HG02981 (cell line): ENCODE results near the gene EXOC7.

Source experiments
- ATAC-seq: cut with Tn5 transposase; IDR thresholded peaks from one replicate; pipeline ENCODE4 v1.9.1; 2021; ENCODE audit warnings: mild to moderate bottlenecking, moderate library complexity; ENCODE audit not compliant: unreplicated experiment

Gene EXOC7

GRCh38 chr17:76122431-76123190 lies 19.0 kb upstream of the EXOC7 start:
- ATAC-seq, result no peak

- ATAC-seq, result no peak
These were observed 18.4 kb upstream of the EXOC7 start for GRCh38 chr17:76121932-76122430.

GRCh38 chr17:76120658-76121008 lies 17.0 kb upstream of the EXOC7 start:
- ATAC-seq, result no peak

- ATAC-seq, result no peak
These were observed 16.1 kb upstream of the EXOC7 start for GRCh38 chr17:76119409-76120371.

GRCh38 chr17:76115138-76115754 lies 11.7 kb upstream of the EXOC7 start:
- ATAC-seq, result no peak

- no peak for ATAC-seq
These were observed 8.4 kb upstream of the EXOC7 start for GRCh38 chr17:76111956-76112355.

- ATAC-seq, result no peak
These were observed 3.9 kb upstream of the EXOC7 start for GRCh38 chr17:76107509-76107908.

GRCh38 chr17:76106703-76107102 lies 3.1 kb upstream of the EXOC7 start:
- ATAC-seq, result no peak

GRCh38 chr17:76104896-76105231 lies 1.3 kb upstream of the EXOC7 start:
- no peak for ATAC-seq

- no peak for ATAC-seq
These were observed 731 bp upstream of the EXOC7 start for GRCh38 chr17:76104140-76104895.

GRCh38 chr17:76102944-76103273 lies 678 bp downstream of the EXOC7 start:
- no peak for ATAC-seq

- no peak for ATAC-seq
These were observed 5.8 kb downstream of the EXOC7 start for GRCh38 chr17:76097716-76098295.

- no peak for ATAC-seq
These were observed 7.6 kb downstream of the EXOC7 start for GRCh38 chr17:76095943-76096342.

- no peak for ATAC-seq
These were observed 9.5 kb downstream of the EXOC7 start for GRCh38 chr17:76094046-76094445.

- no peak for ATAC-seq
These were observed 10.8 kb downstream of the EXOC7 start for GRCh38 chr17:76092526-76093413.

- no peak for ATAC-seq
These were observed 11.9 kb downstream of the EXOC7 start for GRCh38 chr17:76091526-76092286.

- no peak for ATAC-seq
These were observed 13.0 kb downstream of the EXOC7 start for GRCh38 chr17:76090517-76091129.
